ENCODE measurements around the gene EZH1.

EZH1 gene

DNA sequence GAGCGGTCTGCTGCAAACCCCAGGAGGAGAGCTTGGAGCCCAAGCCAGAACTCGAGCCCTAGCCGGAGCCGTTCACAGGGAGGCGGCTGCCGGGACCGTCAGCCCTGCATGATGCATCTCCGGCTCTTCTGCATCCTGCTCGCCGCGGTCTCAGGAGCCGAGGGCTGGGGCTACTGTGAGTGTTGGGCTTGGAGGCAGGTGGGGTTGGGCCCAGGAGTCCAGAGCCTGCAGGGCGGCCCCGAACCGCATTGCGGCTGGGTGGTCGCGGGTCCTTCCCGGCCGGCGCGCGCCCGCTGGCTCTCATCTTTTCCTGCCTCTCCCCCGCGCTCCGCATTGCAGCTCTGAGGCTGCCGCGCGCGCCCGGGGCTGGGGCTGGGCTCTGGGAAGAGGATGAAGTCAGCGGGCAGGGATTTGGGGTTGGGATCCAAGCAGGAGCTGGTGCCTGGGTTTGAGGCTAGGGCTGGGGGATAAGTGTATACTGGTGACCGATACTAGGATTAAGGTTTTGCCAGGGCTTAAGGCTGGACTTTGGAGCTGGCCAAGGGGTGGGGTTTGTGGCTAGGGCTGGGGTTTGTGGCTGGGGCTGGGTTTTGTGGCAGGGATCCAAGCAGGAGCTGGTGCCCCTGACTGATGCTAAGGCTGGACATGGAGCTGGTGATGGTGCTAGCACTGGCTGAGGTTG is 62.0 kb downstream of the EZH1 start:
- no peak for DNase-seq (ENCODE audit: low read depth)

DNA sequence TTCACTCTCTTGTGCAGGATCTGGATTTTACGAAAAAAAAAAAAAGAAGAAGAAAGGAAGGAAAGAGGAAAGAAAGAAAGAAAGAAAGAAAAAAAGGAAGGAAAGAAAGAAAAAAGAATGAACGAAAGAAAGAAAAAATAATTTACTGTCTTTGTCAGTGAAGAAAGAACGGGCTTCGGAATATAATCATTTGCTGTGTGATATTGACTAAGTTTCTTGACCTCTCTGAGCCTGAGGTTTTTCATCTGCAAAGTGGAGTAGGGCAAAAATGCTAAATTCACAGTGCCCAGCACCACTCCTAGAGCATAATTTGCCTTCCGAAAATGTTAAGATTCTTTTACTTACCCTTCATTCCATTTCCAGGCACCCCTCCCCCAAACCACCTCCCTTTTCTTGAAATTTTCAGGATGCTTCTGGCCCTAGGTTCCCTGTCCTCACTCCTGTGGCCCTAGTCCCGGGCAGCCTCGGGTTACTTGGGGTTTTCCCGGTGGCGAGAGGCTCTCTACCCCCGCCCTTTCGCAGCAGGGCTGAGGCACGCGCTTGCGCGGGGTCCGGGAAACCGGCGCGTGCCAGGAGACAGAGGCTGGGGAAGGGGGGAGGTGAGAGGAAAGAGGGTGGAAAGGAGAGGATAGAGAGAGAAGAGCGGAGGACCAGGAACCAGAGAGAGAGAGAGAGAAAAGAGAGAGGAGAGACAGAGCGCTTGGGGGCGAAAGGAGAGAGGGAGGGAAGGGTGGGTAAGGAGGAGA is 62.7 kb downstream of the EZH1 start, which contains the start of gene CNTNAP1:
TSS of gene CNTNAP1 (plus strand) at position 556 of the 746 bp plus-strand sequence. CDS start 299 bp downstream, outside the sequence.
- DNase-seq (ENCODE audit: low read depth) = no peak

DNA sequence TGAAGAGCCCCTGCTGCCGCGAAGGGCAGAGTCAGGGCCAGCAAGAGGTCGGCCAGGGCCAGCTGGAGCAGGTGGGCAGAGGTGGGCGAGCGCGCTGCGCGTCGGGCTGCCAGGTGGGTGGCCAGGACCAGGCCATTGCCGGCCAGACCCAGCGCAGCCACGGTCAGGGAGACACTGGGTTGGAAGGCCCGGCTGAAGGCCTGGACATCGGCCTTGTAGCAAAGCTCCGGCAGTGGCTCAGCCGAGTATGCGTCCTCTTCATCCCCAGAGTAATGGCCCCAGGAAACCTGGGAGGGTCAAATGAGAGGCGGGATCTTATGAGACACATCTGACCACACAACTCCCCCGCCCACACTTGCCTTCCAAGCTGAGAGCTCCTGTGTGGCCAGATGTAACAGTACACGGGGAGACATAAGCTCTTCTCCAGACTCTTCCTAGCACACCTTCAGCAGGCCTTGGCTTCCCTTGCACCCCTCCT is 64.5 kb downstream of the EZH1 start:
- no peak for DNase-seq (ENCODE audit: low read depth)

DNA sequence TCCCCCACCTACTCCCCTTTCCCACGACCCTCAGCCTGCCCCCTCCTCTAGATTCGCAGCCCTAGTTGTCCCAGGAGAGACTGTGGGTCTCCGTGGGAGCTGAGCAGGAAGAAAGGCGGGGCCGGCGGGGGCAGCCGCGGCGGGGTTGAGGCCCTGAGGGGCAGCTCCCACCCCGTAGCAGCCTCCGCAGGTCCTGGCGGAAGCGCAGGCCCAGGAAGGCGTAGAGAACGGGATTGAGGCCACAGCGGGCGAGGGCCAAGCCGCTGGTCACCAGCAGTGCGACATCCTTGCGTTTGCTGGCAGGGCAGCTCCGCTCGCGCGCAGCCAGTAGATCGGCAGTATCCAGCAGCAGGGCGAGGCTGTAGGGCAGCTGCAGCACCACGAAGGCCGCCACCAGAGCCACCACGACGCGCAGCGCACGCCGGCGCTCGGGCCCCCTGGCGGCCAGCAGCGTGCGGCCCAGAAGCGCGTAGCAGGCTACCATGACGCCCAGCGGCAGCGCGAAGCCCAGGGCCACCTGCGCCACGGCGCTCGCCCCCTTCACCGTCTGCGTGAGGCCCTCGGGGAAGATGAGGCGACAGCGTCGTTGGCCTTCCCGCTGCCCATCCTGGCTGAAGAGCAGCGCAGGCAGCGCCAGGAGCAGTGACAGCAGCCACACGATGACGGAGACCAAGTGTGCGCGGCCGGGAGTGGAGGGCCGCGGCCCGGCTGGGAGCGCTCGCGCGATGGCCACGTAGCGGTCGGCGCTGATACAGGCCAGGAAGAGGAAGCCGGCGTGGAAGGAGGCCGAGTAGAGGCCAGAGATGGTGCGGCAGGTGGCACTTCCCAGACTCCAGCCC is 65.1 kb downstream of the EZH1 start:
- DNase-seq (ENCODE audit: low read depth) = no peak

DNA sequence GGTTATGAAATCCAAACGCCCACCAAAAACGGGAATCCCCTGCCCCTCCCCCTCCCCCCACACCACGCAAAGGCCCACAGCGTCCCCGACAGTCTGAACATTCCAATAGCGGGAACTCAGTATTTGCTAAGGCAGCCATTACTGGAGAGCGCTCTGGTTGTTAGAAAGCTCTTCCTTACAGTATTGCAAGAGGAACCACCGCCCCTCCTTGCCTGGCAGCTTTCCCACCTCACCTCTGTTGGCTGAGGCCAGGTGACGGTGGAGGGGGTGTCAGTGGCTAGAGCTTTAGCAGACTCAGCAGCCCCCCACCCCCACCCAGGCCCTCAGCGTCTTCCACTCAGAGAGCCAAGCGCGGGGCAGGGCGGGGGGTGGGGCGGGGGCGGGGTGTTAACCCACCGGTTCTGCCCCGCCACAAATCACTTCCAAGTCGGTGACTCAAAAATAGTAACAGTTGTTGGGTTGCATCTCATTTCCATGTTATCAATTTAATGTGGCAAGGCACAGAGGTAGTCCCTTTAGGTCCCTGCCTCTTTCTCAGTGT is 65.8 kb downstream of the EZH1 start:
- no peak for DNase-seq (ENCODE audit: low read depth)

DNA sequence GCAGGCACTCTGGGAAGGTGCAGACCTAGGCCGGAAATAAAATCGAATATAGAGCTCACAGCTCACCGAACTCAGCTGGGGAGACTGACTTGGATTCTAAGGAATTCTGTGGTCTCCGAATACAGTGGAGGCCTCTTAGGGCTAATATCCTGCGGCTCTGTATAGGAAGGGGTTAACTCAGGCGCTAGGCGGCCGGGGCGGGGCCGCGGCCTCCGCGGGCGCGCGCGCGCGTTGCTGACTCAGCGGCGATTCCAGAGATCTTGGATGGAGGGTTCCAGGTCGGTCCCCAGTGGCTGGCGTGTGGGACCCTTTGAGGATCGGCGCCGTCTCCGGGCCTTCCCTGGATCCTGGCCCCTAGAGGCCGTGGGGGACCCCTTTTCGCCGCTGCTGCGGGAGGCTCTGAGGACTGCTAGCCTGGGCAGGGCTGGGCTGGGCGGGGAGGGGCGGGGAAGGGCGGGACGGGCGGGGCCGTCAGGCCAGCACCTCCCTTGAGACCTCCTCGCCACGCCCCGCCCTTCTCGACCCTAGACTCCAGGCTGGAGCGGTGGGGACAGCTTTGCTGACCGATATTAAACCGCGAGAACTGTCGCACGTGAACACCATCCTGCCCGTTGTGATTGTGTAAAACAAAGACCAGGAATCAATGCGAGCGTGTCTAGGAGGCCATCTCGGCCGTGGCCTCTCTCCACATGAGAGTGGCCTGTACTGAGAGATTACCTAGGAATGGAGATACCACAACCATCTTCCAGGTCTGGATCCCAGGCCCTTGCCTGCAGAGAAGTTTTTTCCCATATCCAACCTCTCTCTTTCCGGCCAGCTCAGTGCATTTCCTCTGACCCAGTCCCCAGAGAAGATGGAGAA is 66.7 kb downstream of the EZH1 start:
- peak; percentile 55 for DNase-seq (ENCODE audit: low read depth)

DNA sequence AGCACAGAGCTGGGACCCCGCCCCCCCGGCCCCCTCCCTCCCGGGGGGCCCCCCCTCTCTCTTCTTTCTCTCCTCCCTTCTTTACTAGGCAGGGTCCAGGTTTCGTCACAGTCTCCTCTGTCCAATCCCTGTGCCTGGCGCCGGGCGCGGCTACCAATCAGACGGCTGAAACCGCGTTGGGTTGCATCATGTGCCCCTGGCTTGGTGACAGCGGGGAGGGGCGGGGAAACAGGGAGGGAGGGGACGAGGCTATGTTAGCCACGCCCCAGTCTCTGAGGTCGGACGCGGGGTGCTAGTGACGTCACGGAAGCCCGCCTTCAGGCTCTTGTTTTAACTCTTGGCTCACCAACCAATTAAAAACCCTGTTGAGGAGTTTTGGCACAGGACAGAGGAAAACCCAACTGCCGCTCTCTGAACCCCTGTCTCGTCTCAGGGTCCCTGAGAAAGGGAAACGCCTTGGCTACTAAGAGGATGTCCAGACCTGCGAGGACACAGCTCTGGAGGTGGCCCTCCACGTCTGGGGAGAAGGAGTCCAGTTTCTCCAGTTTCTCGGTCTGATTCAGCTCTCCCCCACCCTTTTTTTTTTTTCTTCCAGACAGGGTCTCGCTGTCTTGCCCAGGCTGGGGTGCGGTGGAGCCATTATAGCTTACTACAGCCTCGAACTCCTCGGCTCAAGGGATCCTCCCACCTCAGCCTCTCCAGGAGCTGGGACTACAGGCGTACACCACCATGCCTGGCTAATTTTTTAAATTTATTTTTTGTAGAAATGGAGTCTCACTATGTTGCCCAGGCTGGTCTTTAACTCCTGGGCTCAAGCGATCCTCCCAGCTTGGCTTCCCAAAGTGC is 67.6 kb downstream of the EZH1 start:
- DNase-seq (ENCODE audit: low read depth) = peak; percentile 97

DNA sequence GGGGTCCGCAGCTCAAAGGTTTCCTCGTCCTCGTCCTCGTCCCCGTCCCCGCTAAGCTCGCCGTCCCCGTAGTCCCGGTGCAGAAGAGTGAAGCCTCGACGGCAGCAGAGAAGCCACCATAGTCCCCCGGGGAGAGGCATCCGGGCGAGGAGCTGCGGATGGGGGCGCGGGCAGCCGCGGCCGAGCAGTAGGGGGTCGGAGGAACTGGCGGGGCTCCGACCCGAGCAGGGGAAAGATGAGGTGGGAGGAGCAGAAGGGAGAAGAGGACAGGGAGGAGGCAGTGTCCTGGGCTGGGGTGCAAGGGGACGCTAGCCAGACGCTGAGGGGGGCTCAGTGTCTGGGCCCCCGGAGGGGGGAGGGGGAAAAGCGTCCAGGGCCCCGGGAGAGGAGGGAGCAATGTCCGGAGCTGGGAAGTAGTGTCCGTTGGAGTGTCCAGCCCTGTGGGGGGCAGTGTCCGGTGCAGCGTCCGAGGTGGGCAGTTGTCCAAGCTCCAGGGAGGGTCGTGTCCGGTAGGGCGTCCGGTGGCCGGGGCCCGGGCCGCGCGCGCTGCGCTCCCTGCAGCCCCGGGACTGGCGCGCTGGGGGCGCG is 68.3 kb downstream of the EZH1 start, which contains the start of gene PLEKHH3:
TSS of gene PLEKHH3 (minus strand) at position 571 of the 588 bp plus-strand sequence. CDS start at position 140, 431 bp downstream.
- DNase-seq (ENCODE audit: low read depth) = no peak

DNA sequence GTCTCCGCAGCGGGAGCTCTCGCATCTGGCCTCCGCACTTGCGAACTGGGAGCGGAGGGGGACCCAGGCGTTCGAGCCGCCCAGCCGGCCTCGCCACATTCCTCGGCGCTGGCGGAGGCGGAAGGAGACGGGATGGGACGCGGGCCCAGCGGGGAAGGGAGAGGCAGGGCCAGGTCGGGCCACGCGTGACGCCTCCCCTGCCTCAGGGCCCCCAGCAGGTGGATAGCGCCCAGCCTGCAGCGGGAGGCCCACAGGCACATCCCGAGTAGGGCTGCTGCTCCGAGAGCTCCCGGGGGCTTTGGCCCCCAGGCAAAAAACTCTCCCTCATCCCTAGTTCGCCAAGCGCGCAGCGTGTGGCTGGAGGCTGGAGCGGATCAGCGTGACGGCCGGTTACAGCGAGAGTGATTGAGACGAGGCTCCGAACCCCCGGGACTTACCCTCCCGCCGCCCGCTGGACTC is 68.8 kb downstream of the EZH1 start:
- DNase-seq (ENCODE audit: low read depth) = no peak

DNA sequence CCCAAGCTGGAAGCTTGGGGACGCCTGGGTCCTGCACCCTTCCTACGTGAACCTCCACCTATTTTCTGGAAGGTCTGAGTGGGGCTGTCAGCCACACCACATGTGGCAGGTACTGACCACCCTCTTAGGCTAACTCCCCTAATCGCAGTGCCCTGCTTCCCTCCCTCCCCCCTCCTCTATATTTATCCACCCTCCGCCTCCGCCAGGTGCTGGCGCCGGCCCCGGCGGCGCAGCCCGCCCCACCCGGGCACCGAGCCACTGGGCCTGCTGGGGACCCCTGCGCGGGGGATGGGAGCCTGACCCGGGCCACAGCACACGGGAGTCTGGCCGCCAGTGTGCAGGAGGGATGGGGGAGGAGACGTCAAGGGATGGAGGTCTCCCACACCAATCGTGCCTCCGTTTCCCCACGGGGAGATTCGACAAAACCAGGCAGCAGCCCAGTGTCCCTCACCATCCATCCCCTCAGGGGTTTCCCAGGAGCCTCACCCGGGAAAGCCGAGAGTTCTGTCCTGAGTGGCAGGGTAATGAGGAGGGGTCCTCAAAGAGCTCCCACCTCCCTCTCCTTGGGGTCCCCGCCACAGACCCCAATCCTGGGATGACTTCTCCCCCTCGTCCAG is 69.4 kb downstream of the EZH1 start:
- DNase-seq (ENCODE audit: low read depth) = no peak

DNA sequence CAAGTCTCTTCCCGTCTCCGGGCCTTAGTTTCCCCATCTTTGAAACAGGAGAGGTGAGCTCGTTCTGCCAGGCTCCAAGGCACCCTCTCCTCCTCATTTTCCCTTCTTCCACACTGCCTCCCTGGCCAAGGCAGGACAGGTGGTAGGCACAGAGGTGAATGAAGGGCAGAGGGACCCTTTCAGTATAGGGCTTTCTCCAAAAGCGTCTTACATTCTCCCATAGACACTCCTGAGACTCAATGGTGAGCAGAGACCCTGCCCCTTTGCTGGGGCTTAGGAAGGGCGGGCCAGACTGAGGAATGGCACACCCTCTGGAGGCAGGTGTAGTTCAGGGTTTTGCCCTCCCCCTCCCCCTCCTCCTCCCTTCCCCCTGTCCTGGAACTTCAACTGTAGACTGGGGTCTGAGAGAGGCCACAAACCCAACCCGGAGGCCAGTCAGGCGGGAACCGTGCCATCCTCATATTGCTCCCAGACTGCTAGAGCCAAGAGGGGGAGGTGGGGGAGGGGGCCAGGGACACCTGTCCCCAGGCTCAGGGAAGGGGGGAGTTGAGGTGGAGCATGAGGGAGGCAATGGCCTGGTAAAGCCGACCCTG is 70.0 kb downstream of the EZH1 start:
- DNase-seq (ENCODE audit: low read depth) = no peak

DNA sequence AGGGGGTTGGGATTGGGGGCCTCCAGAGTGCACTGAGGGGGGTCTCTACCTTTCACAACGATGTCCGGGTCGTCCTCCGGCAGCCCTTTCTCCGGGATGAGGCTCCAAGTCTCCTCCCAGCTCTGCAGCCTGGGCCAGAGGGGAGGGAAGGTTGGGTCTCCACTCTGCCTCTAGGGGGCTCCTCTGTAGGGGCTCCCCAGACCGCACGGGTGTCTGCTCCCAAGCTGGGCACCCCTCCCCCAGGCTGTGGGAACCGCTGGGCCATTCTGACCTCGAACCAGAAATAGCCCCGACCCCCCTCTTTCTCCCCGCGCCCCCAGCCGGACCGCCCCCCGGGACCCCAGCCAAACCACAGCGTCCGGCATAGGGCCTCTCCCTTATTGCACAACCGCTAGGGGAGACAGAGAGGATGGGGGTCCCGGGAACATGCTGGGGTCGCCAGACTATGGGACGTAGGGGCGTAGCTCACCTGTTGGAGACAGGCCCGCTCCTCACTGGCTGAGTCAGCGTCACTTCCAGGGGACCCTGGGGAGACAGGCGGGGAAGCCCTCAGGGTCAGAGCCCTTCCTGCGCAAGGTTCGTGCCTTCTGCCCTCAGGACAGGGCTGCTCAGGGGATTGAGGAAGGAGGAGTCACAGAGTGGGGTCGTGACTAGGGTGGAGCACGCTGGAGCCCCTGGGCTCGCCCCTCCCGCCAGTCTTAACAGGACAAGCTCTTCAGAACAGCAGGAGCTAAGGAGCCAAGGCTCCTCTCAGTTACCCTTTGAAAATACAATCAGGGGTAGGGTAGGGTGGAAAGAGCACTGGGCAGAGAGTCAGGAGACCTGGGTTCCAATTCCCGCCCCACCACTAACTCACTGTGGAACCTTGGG is 70.7 kb downstream of the EZH1 start:
- DNase-seq (ENCODE audit: low read depth) = no peak

DNA sequence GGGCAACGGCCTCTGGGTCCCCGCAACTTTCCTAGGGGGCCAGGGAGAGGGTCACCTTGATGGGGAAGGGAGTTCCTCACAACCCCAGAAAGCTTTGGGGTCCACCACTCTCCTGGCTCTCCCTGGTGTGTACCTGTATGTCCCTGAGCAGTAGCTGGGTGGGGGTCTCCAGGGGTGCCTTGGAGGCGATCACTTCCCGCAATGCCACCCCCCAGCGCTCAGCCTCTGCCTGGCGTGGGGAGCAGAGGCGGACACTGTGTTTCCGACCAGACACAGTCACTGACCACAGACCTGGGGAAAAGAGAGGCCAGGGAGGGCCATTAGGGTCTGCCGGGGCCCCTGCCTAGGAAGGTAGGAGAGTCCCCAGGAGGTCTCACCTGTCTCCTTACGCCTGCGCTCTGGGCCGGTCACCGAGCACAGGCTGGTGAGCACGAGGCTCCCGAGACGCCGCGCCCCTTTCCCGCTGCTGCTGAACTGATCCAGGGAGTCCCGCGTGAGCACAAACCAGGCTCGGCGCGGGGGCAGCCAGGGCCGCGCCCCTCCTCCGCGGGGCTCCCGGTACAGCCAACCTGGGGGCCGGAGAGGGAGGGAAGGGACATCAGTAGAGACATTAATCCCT is 71.5 kb downstream of the EZH1 start:
- DNase-seq (ENCODE audit: low read depth) = no peak

DNA sequence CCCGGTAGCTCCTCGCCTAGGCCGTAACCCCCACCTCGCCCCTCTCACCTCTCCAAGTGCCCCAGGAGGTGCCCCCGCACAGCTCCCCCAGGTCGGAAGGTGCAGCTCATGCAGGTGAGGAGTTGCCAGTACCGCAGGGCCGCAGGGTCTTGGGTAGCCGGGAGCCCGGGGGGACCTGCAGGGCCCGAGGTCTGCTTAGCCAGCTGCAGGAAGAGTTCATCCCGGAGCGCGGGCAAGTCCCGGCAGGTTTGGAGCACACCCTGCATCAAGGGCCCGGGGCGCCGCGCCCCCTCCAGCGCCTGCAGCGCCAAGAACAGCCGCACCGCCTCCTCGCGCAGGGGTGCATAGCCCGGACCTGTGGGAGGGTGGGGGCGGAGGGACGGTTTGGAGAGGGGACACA is 72.8 kb downstream of the EZH1 start:
- no peak for DNase-seq (ENCODE audit: low read depth)

DNA sequence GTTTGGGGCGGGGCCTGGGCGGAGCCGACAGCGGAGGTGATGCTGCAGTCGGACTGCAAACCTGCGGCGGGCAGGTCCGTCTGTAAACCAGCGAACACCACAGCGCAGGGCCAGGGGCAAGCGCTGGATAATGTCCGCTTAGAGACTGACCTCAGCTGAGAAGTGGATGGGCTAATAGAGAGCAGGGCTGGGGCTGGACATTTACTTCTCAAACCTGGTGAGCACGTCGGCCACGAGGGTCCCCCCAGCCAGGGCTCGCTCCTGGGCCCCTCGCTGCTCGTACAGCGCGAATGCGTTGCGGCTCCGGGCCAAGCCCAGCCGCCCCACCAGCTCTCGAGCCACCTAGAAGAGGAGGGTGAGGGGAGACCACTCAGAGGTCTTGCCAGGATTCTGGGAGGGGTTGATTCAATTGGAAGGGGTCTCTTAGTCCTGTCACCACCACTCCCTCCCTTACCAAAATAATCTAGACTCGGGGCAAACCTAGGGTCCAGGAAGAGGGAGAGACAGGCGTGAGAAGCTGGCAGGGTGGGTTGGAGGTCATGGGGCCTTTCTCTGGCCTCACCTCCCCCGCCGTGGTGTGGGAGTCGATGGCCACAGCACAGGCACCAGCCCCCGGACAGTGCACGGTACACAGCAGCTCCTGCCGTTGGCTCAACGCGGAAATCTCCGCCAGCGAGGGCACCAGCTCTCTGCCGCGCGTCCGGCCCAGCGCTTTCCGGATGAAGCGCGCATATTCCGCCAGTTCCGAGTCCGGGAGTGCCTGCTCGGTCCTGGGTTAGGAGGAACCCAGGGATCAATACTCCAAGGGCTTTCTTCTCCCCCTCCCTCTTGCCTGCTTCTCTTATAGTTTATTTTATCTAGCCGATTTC is 73.8 kb downstream of the EZH1 start:
- DNase-seq (ENCODE audit: low read depth) = no peak

All from stimulated activated CD8-positive, alpha-beta memory T cell treated with anti-CD3 and anti-CD28 coated beads, Interleukin-7, amount 100 ng/mL, for 24 hours (primary cell).